GM12891 (cell line): ENCODE measurements around the gene HOXC9.
A peak's percentile ranks its signal among the peaks of the same experiment; 100 is the strongest.

ENCODE experiments used
- DNase-seq: peaks from one replicate; pipeline ENCODE4 v3.0.0; 2011; ENCODE audit warnings: low spot score; ENCODE audit not compliant: insufficient read length
- FAIRE-seq: peaks from 2 replicates; lab custom pipeline; 2011; peaks lifted over from hg19 to GRCh38; lab: Jason Lieb, UNC
- PAX5 ChIP-seq: IDR thresholded peaks from 2 replicates; pipeline ENCODE4 v1.6.1; 2011; ENCODE audit warnings: low read length, moderate library complexity, mild to moderate bottlenecking; ENCODE audit not compliant: insufficient read depth, severe bottlenecking
- POLR2A ChIP-seq: IDR thresholded peaks from 2 replicates; pipeline ENCODE4 v1.6.1; 2011; ENCODE audit warnings: low read depth, low read length, control low read depth
- POLR2AphosphoS5 ChIP-seq: IDR thresholded peaks from 2 replicates; pipeline ENCODE4 v1.6.1; 2011; ENCODE audit warnings: low read depth, low read length, control low read depth
- POU2F2 ChIP-seq: IDR thresholded peaks from 2 replicates; pipeline ENCODE4 v1.6.1; 2011; ENCODE audit warnings: low read depth, mild to moderate bottlenecking, control low read depth, low read length, moderate library complexity
- SPI1 ChIP-seq: IDR thresholded peaks from 2 replicates; pipeline ENCODE4 v1.6.1; 2011; ENCODE audit warnings: low read depth, low read length, control low read depth
- TAF1 ChIP-seq: IDR thresholded peaks from 2 replicates; pipeline ENCODE4 v1.6.1; 2011; ENCODE audit warnings: low read depth, low read length, control low read depth

Gene HOXC9

DNA sequence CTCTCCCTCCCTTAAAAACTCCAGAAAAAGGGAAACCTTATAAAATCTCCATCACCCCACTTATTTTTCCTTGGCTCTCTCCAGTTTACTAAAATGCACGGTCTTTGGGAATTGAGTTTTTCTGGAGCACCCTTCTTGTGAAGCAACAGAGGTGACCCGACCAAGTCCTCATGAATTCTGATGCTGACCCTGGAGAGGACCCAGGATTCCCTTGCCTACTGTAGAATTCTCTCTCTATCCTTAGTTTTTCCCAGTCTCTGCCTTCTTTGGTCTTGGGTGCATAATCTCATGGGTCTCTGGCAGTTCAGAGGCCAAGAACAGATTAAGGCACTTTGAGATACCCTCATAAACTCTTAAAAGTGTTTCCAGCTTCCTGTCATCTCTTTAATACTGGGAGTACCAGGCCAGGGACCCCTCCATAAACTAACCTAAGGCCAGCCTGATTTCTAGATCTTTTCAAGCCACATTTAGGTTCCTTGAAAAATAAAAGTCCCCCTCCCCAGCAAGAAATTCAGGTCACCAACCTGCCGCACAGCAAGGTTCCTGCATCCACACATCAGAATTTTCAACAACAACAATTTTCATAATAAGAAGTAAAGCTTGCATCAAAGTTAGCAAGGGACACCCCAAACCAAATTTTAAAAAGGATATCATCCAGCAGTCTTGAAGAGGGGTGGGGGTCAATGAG, 48.6 kb downstream of the HOXC9 start:
- no peak for DNase-seq
- no peak for FAIRE-seq
- TF ChIP-seq POLR2A, result no peak
- TF ChIP-seq TAF1, result no peak
- TF ChIP-seq POU2F2, result no peak
- TF ChIP-seq PAX5, result no peak
- TF ChIP-seq POLR2AphosphoS5, result no peak
- no peak for TF ChIP-seq SPI1

DNA sequence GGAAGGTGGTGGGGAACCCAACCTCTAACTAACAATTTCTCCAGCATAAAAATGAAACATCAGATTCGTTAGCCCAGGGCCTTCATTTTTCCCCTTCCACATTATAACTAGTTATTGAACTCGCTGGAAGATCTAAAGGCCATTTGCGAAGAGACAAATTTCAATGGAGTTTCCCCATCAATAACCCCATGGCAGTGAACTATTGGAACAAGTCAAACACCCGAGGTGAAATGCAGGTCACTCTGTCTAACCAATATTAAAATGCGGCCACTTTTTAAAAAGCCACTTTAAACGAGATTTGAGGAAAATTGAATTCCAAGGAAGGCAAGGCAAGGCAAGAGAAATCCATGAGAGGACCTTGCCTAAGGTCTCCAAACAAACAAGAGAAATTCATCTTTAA, 49.1 kb downstream of the HOXC9 start:
- no peak for FAIRE-seq

DNA sequence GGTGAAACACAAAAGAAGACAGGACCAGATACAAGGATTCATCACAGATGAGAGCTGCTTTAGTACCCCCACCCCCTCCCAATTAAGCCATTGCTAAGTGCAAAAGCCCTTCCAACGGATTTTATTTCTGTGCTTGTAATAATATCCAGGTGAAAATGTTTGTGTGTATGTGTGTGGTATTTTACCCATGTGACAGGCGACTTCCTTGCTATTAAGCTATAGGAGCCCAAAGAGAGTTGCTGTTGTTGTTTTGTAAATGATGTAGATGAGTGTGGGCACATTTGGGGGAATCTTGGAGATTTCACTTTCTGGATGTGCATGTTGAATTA, 50.5 kb downstream of the HOXC9 start:
- TF ChIP-seq POLR2A (no peak), TAF1 (no peak), POU2F2 (no peak), SPI1 (no peak), POLR2AphosphoS5 (no peak), PAX5 (no peak)
- FAIRE-seq (no peak), DNase-seq (no peak)

More for the DNA sequence above, 49.1 kb downstream of the HOXC9 start:
- TF ChIP-seq SPI1 (no peak), POLR2A (no peak), TAF1 (no peak), POU2F2 (no peak), POLR2AphosphoS5 (no peak), PAX5 (no peak)
- DNase-seq, result no peak

DNA sequence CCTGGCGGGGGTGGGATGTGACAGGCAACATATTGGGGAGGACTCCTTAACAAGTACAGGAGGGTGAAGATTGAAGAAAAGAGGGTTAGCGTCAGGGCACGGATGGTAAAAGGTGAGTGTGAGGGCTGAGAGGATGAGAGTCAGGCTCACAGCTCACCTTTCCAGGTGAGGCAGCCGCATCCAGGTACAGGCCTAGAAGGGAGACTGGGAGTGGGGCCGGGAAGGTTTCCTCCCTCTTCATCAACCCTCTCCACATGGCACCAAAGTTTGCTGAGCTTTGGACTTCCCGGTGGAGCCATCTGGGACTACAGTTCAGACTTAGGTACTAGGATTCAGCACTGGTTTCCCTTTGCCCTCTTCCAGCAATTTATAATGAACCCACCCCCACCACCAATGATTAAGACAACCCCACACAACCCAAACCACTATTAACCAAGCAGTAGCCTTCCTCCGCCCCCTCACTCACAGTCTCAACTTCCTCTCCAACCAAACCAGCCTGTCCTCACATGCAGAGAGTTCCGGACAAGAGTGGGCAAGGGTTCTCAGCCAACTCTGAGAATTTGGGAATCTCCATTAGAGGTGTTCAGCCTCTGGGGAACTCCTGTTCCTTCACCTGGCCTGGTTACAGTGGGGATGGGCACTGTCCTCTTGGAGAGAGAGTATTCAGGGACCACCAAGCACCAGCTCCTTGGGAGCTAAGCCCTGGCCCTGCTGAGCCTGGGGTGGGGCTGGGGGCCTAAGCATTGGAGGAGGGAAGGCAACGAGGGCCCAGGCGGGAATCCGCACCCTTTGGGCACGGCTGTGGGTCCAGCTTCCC, 51.3 kb downstream of the HOXC9 start:
- no peak for DNase-seq
- no peak for FAIRE-seq
- TF ChIP-seq SPI1, result peak; percentile 46; the same call in 1 of the 2 replicates
- no peak for TF ChIP-seq POU2F2

DNA sequence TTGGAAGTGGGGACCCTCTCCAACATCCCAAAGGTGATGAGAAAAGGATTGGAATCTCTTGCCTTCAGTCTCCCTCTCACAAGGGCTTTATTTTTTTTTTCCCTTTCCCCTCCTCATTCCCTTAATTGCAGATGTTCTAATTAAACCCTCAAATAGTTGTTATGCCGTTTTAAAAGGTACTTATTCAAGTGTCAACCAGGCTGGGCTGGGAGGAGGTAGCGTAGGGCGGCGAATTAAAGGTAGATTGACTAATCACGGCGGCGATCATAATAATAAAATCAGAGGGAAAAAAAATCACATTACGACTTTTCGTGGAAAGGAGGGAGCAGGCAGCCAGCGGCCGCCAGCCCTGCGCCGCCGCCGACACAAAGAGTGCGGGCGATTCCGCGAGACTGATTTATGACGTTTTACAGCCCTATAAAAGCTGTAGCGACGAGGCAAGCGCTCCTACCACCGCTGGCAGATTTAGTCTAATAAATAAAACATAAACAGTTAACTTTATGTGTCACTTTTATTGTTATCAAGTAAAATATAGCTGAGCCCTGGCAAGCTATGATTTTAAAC, 52.0 kb downstream of the HOXC9 start:
- TF ChIP-seq POU2F2, result no peak
- TF ChIP-seq POLR2AphosphoS5, result no peak
- no peak for TF ChIP-seq TAF1
- TF ChIP-seq SPI1, result no peak
- no peak for TF ChIP-seq POLR2A
- TF ChIP-seq PAX5, result no peak
- FAIRE-seq (no peak), DNase-seq (no peak)

DNA sequence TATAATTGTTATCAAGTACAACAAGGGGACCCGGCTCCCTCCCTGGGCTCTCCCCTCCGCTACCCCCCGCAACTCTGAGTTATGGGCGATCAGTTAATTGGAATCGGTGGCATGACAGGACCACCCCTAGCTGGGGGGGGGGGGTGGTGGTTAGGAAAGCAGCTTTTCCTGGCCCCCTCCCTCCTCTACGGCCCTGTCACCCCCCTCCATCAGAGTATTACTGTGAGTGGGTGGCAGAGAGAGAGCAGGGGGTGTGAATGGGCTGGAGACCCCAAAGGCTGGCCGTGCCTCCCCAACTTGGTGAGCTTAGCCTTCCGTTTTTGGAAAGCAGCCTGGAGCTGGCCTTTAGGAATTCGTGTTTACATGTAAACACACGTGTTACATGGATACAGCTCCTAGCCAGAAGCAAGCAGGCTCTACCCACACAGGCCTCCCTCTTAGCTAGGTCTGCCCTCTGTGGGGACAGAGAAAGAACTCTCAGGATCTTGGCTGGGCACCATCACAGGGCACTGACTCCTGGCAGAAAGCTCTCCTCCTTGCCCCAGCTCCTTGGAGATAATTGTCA, 52.6 kb downstream of the HOXC9 start:
- FAIRE-seq, result no peak
- no peak for DNase-seq
- TF ChIP-seq POU2F2 (no peak), POLR2A (no peak), POLR2AphosphoS5 (no peak), TAF1 (no peak), SPI1 (no peak), PAX5 (no peak)
